Panc1 (cell line): ENCODE data around the gene GRIA2. TPM values are rescaled to one million over a fixed set of nuclear protein-coding genes. Genes with fewer than 3 reads are reported as not detected.

Experiments used
- ATAC-seq: fragments of 200-7000 bp; cut with Tn5 transposase; 2 replicates; pipeline ENCODE4 v1.9.1; 2020; ENCODE audit warnings: mild to moderate bottlenecking, moderate library complexity
- BruUV-seq: library from RNA; stranded (reverse); fragments of 400-500 nt; replicated peaks from 2 replicates; lab custom pipeline; 2021; lab: Mats Ljungman, UMichigan
- CTCF ChIA-PET: fragments of 300-600 bp; sonication (Branson Sonifier 250); formaldehyde crosslinking; loops from one replicate; lab custom pipeline; 2022; ENCODE audit warnings: antibody characterized with exemption; lab: Charles Lee
- POLR2A ChIA-PET: fragments of 300-600 bp; sonication (Branson Sonifier 250); formaldehyde crosslinking; loops from one replicate; lab custom pipeline; 2022; ENCODE audit warnings: antibody characterized with exemption; lab: Charles Lee
- DNase-seq: peaks from one replicate; pipeline ENCODE4 v3.0.0-alpha.2; 2010; ENCODE audit warnings: low read depth, low spot score
- H3K27ac ChIP-seq: 2 replicates; pipeline ENCODE4 v1.5.1; 2011; ENCODE audit warnings: mild to moderate bottlenecking, low read length, inconsistent platforms
- H3K27me3 ChIP-seq: fragments of 200-500 bp; sonication (Bioruptor generic); 2 replicates; pipeline ENCODE4 v1.6.0; 2014; ENCODE audit warnings: low read length, inconsistent platforms; ENCODE audit not compliant: control insufficient read depth, insufficient read depth
- H3K36me3 ChIP-seq: fragments of 200-500 bp; sonication (Bioruptor generic); 2 replicates; pipeline ENCODE4 v1.5.1; 2014; ENCODE audit warnings: inconsistent platforms, mild to moderate bottlenecking, low read length, moderate library complexity; ENCODE audit not compliant: control insufficient read depth, insufficient read depth
- H3K4me1 ChIP-seq: 2 replicates; pipeline ENCODE4 v1.5.1; 2011; ENCODE audit warnings: inconsistent platforms, mild to moderate bottlenecking, low read length, moderate library complexity; ENCODE audit not compliant: control insufficient read depth, insufficient read depth
- H3K4me3 ChIP-seq, 2 experiments: 2 replicates each; pipeline ENCODE4 v1.5.1; 2011 to 2012; ENCODE audit warnings: low read depth in 2 of 2, low read length in 2 of 2, mild to moderate bottlenecking in 2 of 2, inconsistent platforms in 1 of 2, moderate library complexity in 1 of 2
- H3K9me3 ChIP-seq: fragments of 200-500 bp; sonication (Bioruptor generic); 2 replicates; pipeline ENCODE4 v1.5.1; 2014; ENCODE audit warnings: low read depth, mild to moderate bottlenecking, inconsistent platforms, low read length, moderate library complexity; ENCODE audit not compliant: control insufficient read depth, insufficient read depth
- CTCF ChIP-seq: fragments of 450-650 bp; IDR thresholded peaks from 2 replicates; pipeline ENCODE4 v1.5.1; 2017; ENCODE audit warnings: mild to moderate bottlenecking
- POLR2AphosphoS5 ChIP-seq: IDR thresholded peaks from 2 replicates; pipeline ENCODE4 v1.6.1; 2012; ENCODE audit warnings: mild to moderate bottlenecking, low read depth, low read length, moderate library complexity
- REST ChIP-seq, 2 experiments: IDR thresholded peaks; 2 replicates each; pipeline ENCODE4 v1.6.1; 2011 to 2012; ENCODE audit warnings: low read depth in 2 of 2, control low read depth in 1 of 2, low read length in 1 of 2, mild to moderate bottlenecking in 1 of 2, moderate library complexity in 1 of 2; ENCODE audit not compliant: insufficient read depth in 1 of 2
- SIN3A ChIP-seq: IDR thresholded peaks from 2 replicates; pipeline ENCODE4 v1.6.1; 2012; ENCODE audit warnings: low read depth, mild to moderate bottlenecking, low read length, moderate library complexity, borderline replicate concordance; ENCODE audit not compliant: insufficient read depth
- TCF7L2 ChIP-seq: IDR thresholded peaks from 2 replicates; pipeline ENCODE4 v1.6.1; 2011; ENCODE audit warnings: mild to moderate bottlenecking, low read depth, low read length, inconsistent platforms
- in situ Hi-C: cut with HindIII; loops from 2 replicates; pipeline ENCODE4 v1.10.0; 2016; ENCODE audit warnings: low sequenced_read_pairs, low pct_unique_long_range_greater_than_20kb
- intact Hi-C: fragments of 100-400 bp; cut with micrococcal nuclease; formaldehyde crosslinking; loops from one replicate; pipeline ENCODE4 v1.10.0; 2022; ENCODE audit not compliant: unreplicated experiment
- total RNA-seq: library from RNA; stranded (reverse); gene quantifications from one replicate; pipeline ENCODE4 v1.2.1, GENCODE V29; 2021; ENCODE audit not compliant: unreplicated experiment

Gene GRIA2
- total RNA-seq, 1 experiment from 2014 or later, result not detected

GRCh38 chr4:157405070-157405469 is 184.5 kb downstream of the GRIA2 start:
- BruUV-seq, result no TSS peak
- intact Hi-C loops, result no loop called here
- no peak overlapping the region for H3K4me3 ChIP-seq
- ATAC-seq (no peak), DNase-seq (no peak)
- no peaks in the 10 kb centered on the region for H3K27me3 ChIP-seq
- H3K36me3 ChIP-seq, result no peaks in the 10 kb centered on the region
- no peak overlapping the region for H3K27ac ChIP-seq
- in situ Hi-C loops, result no loop called here
- ChIA-PET CTCF (no interaction called here), POLR2A (no interaction called here)
- no peaks in the 10 kb centered on the region for H3K9me3 ChIP-seq
- TF ChIP-seq SIN3A (no peak), CTCF (no peak), POLR2AphosphoS5 (no peak), REST (IDR thresholded peaks at IDR 0.05; ENCODE audit: insufficient read depth in 1 of 2, low read depth in 2 of 2, low read length in 1 of 2) (no peak), TCF7L2 (no peak)
- no peaks in the 10 kb centered on the region for H3K4me1 ChIP-seq

Other genes with a start within 250 kb of the GRIA2 start
- gene PDGFC, start 248.9 kb upstream of the GRIA2 start, total RNA-seq, result 14.5 TPM
- 1.8 TPM for gene GLRB, start 144.6 kb upstream of the GRIA2 start, total RNA-seq